NK-92 (cell line): ENCODE measurements around the gene PBX1.

Source experiments
- DNase-seq: peaks from one replicate; lab custom pipeline; 2025; ENCODE audit not compliant: unreplicated experiment; lab: John Stamatoyannopoulos, UW

PBX1 gene

GRCh38 chr1:164802529-164803282, 243.7 kb downstream of the PBX1 start:
- no peak for DNase-seq

DNA sequence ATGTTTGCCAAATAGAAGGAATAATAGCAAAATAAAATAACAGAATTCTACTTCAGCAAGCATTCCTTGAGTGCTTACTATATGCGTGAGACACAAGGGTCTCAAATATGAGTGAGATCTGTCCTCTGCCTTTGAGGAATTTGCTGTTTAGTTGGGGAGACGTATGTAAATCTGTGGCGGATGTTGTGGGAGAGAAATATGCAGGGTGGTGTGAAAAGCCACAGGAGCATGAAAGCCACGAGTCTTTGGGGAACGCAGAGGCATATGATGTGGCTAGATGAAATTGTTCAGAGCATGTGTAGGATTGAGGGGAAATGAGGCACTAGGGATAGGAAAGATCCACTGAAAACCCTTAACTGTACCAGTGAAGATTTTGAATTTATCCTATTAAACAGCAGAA, 244.4 kb downstream of the PBX1 start:
- no peak for DNase-seq

DNA sequence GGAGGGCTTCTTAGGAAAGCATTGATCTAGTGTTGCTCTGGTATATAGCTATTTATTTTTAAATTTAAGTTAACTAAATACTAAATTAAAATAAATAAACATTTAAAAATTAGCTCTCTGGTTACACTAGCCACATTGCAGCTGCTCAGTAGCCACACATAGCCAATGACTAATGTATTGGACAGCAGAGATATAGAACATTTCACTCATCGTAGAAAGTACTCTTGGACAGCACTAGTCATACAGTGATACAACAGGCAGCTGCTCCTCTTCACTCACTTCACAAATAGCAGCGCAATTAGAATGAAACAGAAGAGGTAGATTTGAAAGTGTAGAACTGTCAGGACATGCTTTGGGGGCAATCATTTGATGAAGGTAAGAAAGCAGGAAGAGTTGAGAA, 245.4 kb downstream of the PBX1 start:
- DNase-seq = no peak

DNA sequence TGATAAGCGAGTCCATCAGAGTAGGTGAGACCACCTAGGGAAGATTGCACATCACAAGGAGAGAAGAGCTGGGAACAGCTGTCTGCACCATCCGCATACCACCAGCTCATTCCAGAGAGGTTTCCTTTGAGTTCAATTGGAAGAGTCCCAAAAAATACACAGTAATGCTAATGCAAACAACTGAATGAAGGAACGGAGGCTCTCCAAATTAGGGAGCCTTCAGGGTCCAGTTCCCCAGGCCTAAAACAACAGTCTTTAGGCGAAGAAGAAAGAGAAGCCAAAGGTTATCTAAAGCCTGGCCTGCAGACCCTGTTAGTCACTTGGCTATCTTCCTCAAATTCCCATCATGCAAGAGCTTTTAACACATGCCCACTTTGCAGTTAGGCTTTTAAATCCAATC, 246.4 kb downstream of the PBX1 start:
- DNase-seq = no peak

DNA sequence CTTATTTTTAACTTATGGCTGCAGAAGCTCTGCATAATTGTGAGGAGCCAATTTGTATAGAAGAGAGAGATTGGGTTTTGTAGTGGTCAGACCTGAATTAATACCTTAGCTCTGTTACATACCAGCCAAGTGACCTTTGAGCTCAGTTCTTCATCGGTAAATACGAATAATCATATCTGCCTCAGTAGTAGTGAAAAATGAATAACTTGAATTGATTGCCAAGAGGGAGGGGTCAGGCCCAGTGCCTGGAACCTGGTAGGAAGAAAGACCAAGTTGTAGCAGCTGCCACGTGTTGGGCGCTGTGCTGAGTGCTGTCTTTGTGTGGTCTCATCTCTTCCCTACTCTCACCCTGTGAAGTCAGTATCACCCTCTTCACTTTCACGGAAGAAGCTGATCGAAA, 247.5 kb downstream of the PBX1 start:
- DNase-seq = no peak

GRCh38 chr1:164813776-164814175, 254.8 kb downstream of the PBX1 start:
- DNase-seq = no peak

- DNase-seq = no peak
Measured at GRCh38 chr1:164821648-164822047, 262.7 kb downstream of the PBX1 start.

GRCh38 chr1:164823486-164824279, 264.7 kb downstream of the PBX1 start:
- DNase-seq = no peak

DNA sequence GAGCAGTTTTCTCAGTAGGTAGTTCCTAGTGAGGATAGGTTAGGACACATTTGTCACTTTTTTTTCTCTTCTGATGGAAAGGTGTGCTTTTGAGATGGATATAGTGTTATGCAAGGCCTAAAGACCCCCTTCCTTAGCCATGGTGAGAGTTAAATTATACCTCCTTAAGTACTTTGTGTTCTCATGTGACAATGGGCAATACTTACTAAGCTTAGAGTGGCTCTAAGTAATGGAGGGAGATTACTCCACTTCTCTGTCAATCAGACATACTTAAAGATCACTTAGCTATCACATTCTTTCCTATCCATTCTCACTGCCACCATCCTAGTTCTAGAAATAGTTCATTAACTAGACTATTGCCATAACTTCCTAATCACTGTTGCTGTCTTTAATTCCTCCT, 265.6 kb downstream of the PBX1 start:
- DNase-seq = no peak

GRCh38 chr1:164830628-164831027, 271.6 kb downstream of the PBX1 start:
- DNase-seq = no peak

DNA sequence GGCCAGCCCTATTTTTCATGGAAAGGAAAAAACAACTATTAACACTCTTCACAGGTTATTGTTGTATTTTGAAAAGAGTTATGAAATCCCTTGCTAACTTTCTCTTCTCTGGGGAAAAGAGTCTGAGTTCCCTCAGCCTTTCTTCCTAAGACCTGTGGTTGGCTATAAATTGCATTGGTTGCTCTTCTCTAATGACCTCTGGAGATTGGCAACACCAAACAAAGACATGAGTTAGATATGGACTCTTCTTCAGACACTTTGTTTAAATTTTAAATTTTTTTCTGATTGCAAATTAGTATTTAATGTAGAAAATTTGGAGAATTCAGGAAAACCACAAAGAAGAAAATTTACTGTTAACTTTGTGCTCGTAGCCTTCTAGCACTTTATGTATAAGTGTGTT, 275.7 kb downstream of the PBX1 start:
- no peak for DNase-seq

GRCh38 chr1:164836614-164837018, 277.6 kb downstream of the PBX1 start:
- no peak for DNase-seq

DNA sequence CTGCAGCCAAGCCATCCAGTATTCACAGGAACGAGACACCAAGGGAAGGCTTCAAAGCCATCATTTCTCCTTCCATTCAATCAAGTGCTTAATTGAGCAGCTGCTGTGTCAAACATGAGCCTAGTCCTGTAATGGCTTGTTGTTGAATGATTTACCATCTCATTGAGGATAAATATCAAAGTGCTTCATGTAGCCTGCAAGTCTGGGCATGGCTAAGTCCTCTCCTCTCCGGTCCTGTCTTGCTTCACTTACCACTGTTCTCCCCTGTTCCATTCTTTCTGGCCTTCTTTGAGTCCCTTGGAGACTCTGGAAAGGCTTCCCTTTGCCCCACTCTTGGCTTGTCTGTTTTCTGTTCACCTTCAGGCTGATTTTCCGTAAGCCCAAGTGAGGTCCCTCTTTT, 279.8 kb downstream of the PBX1 start:
- no peak for DNase-seq

DNA sequence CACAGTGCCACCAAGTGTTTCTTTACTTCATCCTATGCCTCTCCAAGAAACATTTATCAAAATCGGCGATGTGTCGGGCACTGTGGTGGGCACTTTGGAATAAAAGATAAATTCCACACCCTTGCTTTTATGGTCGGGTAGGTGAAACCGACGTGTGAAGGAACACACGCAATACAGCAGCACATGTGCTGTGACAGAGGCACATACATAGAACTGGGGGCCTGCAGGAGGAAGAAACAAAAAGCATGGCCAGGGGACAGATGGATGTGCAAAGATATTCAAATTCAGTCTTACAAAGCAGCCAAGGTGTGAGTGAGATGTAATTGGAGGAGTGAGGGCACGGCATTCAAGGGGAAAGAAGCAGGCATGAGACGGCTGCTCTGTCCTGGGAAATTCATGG, 282.0 kb downstream of the PBX1 start:
- no peak for DNase-seq

GRCh38 chr1:164841702-164842465, 282.9 kb downstream of the PBX1 start:
- no peak for DNase-seq

DNA sequence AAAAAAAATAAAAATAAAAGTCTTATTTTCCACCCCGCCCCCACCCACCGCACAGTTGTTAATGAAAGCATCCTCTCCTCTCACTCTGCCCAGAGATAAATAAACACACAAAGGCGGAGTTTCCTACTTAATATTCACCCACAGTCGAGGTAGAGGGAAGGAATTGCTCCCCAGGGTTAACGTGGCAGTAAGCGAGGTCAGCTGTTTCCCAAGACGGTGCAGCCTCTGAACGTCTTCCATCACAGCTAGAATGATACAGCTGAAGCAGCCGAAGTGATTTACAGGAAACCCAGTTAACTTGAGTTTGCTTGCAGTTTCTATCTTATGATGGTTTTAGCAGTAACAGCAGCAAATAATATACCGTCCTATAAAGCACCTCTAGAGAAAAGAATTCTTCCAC, 283.9 kb downstream of the PBX1 start:
- DNase-seq = no peak

DNA sequence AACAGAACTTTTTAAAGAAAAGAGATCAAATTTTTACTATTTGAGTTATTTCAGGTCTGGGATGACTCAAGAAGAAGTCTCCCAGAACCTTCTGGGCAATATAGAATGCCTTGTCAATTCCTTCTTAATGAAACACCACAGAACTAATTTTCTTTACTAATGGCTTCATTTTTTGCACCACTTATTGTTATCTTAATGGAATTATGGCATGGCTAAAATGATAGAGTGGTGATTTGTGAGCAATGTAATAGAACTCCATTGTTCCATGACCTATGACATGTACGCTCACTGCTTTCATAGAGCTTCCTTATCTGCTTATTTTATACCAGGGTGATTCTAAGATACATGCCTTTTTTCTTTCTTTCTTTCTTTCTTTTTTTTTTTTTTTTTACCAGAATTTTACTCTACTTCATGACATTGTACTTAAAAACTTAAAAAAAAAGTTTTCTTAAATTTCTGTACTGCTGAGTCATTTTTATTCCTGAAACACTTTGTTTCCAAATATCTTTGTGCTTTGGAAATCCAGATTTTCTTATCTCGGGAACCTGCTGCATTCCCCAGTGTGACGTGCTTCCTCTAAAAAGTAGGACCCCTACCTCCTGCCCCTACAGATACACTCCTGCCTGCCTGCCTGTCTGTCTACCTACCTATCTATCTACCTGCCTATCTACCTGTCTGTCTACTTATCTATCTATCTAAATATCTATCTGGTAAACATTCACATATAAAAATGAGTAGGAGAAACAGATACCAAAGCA, 284.9 kb downstream of the PBX1 start:
- no peak for DNase-seq

- no peak for DNase-seq
Measured at GRCh38 chr1:164846731-164847691, 288.0 kb downstream of the PBX1 start.

- no peak for DNase-seq
Measured at GRCh38 chr1:164853146-164853545, 294.2 kb downstream of the PBX1 start.
